ENCODE results near the gene INSM1.

The INSM1 gene

DNA sequence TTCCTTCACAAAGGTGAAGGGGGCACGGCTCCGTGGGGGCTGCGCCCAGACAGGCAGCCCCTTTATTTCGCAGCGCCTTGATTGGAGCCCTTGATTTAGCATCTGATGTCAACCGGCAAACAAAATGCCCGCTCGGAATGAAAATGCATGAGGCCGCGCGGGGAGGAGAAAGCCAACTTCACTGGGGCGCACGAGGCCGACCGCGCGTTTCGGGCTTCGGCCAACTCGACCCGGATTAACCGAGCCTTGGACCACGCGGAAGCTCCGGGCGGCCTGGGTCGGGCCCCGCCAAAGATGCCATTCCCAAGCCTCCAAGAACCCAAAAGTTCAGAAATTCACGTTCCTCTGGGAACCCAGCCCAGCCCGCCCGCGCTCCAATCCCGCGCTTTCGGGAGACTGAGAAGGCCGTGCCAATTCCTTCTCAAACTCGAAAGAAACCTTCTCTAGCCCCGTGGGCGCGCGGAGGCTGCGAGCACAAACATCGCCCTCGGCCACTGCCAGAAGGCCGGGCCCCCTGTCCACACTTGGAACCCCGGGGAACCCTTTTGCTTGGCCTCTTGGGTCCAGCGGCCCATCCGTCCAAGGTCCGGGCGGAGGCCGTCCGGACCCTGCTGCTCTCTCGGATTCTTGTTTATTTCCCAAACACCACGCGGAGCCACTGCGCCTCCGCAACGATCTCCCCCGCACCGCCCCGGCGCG is 879 bp upstream of the INSM1 start:
- TF ChIP-seq, protein P1, sequence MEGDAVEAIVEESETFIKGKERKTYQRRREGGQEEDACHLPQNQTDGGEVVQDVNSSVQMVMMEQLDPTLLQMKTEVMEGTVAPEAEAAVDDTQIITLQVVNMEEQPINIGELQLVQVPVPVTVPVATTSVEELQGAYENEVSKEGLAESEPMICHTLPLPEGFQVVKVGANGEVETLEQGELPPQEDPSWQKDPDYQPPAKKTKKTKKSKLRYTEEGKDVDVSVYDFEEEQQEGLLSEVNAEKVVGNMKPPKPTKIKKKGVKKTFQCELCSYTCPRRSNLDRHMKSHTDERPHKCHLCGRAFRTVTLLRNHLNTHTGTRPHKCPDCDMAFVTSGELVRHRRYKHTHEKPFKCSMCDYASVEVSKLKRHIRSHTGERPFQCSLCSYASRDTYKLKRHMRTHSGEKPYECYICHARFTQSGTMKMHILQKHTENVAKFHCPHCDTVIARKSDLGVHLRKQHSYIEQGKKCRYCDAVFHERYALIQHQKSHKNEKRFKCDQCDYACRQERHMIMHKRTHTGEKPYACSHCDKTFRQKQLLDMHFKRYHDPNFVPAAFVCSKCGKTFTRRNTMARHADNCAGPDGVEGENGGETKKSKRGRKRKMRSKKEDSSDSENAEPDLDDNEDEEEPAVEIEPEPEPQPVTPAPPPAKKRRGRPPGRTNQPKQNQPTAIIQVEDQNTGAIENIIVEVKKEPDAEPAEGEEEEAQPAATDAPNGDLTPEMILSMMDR (IDR thresholded peaks at IDR 0.05; ENCODE audit: extremely low read depth, missing control alignments), result no peak
- peak; percentile 44 for DNase-seq (ENCODE audit: low spot score)

DNA sequence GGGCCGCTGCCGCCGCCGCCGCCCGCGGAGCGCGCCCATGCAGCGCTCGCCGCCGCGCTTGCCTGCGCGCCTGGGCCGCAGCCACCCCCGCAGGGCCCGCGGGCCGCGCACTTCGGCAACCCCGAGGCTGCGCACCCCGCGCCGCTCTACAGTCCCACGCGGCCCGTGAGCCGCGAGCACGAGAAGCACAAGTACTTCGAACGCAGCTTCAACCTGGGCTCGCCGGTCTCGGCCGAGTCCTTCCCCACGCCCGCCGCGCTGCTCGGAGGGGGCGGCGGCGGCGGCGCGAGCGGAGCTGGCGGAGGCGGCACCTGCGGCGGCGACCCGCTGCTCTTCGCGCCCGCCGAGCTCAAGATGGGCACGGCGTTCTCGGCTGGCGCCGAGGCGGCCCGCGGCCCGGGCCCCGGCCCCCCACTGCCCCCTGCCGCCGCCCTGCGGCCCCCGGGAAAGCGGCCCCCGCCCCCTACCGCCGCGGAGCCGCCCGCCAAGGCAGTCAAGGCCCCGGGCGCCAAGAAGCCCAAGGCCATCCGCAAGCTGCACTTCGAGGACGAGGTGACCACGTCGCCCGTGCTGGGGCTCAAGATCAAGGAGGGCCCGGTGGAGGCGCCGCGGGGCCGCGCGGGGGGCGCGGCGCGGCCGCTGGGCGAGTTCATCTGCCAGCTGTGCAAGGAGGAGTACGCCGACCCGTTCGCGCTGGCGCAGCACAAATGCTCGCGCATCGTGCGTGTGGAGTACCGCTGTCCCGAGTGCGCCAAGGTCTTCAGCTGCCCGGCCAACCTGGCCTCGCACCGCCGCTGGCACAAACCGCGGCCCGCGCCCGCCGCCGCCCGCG is 730 bp downstream of the INSM1 start:
- TF ChIP-seq, protein P1 (IDR thresholded peaks at IDR 0.05; ENCODE audit: extremely low read depth, missing control alignments), result no peak
- peak; percentile 71 for DNase-seq (ENCODE audit: low spot score)

DNA sequence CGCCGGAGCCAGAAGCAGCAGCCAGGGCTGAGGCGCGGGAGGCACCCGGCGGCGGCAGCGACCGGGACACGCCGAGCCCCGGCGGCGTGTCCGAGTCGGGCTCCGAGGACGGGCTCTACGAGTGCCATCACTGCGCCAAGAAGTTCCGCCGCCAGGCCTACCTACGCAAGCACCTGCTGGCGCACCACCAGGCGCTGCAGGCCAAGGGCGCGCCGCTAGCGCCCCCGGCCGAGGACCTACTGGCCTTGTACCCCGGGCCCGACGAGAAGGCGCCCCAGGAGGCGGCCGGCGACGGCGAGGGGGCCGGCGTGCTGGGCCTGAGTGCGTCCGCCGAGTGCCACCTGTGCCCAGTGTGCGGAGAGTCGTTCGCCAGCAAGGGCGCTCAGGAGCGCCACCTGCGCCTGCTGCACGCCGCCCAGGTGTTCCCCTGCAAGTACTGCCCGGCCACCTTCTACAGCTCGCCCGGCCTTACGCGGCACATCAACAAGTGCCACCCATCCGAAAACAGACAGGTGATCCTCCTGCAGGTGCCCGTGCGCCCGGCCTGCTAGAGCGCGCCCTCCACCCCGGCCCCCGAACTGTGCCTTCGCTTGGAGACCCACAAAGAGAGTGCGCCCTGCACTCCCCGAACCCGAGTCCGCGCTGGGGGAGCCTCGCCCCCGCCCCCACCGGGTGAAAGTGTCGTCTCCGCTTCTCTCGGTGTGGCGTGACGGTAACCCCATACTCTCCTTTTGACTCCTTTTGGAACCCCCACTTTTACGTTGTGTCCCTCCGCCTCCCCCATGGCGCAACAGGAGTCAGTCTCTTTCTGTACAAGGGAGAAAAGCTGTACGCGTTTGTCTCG is 1.6 kb downstream of the INSM1 start:
- peak; percentile 55 for DNase-seq (ENCODE audit: low spot score)
- TF ChIP-seq, protein P1 (IDR thresholded peaks at IDR 0.05; ENCODE audit: extremely low read depth, missing control alignments), result no peak

DNA sequence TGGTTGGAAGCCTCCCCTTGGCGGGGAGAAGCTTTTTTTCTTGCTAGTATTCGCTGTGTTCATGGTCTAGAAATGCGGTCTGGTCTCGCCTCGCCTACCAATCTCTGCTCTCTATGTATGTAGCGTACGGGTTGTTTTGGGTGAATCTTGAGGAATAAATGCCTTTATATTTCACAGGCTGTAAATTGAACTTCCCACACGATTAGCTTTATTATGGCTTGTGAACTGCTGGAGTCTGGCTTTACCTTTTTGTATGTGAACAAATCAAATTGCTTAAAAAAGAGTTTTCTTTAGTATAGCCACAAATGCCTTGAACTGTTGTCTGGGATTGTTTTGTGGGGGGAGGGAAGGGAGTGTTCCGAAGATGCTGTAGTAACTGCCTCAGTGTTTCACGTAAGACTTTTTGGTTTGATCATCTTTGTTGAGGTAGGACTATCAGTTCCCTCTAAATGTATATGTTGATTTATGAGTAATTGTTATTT is 2.2 kb downstream of the INSM1 start:
- DNase-seq (ENCODE audit: low spot score), result no peak
- TF ChIP-seq, protein P1 (IDR thresholded peaks at IDR 0.05; ENCODE audit: extremely low read depth, missing control alignments), result no peak

DNA sequence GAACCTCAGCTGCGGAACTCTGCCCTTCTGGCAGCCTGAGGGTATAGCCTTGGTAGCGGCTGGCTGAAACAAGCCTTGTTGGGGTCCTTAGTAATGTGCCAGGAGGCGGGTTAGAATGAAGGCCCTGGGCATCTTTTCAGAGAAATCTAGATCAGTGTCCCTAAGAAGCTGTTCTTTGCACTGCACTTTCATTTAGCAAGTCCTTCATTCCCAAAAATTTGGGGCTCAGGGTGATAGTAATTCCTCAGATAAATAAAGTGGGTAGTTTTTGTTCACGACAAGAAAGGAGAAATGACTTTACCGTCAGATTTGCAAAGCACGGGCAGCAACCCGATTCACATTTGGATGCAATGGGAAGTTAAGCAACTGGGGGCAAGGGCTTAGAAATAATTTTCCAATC is 3.2 kb downstream of the INSM1 start:
- TF ChIP-seq, protein P1 (IDR thresholded peaks at IDR 0.05; ENCODE audit: extremely low read depth, missing control alignments), result no peak
- no peak for DNase-seq (ENCODE audit: low spot score)

DNA sequence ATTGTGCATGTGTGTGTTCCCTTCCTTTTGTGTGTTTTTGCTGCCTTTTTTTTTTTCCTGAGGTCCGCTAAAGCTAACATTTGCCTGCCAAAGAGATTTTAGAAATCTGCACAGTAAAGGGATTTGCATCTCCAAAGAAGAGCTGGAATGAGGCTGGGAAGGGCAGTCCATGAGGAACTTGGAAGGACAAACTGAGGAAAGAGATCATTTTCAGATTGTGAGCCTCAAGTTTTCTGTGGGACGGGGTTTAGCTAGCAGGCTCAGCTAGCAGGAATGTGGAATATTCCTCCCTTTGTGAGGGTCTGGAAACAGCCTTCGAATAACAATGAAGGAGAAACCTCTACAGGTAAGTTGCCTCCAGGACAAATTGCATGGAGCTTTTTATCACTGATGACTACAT is 3.8 kb downstream of the INSM1 start:
- TF ChIP-seq, protein P1 (IDR thresholded peaks at IDR 0.05; ENCODE audit: extremely low read depth, missing control alignments), result no peak
- DNase-seq (ENCODE audit: low spot score), result no peak
